ENCODE results near the gene PLCZ1.

DNA sequence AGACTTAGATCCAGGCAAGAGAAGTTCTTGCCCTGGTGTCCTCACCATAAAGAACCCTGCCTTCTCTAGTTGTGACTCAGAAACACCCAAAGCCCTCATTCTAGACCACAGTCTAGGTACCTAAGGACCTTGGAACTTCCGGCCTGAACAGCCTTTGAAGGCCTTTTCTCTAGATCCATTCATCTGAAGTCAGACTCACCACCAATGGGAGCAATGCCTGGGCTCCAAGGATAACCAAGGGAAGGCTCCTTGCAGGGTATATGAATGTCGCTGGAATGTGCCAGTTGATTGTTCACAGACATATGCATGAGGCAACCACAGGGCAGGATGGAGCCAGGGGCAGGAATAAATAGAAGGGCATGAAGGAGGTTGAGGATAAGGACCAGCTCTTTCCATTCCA is 86.3 kb downstream of the PLCZ1 start:
- TF ChIP-seq, protein P1, sequence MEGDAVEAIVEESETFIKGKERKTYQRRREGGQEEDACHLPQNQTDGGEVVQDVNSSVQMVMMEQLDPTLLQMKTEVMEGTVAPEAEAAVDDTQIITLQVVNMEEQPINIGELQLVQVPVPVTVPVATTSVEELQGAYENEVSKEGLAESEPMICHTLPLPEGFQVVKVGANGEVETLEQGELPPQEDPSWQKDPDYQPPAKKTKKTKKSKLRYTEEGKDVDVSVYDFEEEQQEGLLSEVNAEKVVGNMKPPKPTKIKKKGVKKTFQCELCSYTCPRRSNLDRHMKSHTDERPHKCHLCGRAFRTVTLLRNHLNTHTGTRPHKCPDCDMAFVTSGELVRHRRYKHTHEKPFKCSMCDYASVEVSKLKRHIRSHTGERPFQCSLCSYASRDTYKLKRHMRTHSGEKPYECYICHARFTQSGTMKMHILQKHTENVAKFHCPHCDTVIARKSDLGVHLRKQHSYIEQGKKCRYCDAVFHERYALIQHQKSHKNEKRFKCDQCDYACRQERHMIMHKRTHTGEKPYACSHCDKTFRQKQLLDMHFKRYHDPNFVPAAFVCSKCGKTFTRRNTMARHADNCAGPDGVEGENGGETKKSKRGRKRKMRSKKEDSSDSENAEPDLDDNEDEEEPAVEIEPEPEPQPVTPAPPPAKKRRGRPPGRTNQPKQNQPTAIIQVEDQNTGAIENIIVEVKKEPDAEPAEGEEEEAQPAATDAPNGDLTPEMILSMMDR (IDR thresholded peaks at IDR 0.05), result no peak
- TF ChIP-seq POLR2A (IDR thresholded peaks at IDR 0.05), result no peak

All from adrenal gland (tissue), 5 donors.